ENCODE results near the gene VIPR2.

DNA sequence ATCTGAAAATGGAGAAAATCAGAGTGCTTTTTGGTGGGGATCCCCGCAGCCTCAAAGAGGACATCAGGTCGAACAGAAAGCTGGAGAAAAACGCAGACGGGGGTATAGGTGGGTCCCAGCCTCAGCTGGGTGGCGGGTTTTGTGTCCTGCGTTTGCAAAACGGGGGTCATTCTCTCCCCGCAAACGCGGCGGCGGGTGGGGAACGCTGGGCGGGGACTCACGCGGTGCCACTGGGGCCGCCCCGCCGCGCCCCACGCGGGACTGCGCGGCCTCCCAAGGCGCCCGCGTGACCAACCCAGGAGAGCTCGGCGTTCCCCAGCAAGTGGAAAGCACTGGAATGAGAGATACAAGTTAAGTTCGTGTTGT, 806 bp upstream of the VIPR2 start:
- no peak for TF ChIP-seq POLR2AphosphoS5 (IDR thresholded peaks at IDR 0.05; ENCODE audit: low read depth, low read length)
- TF ChIP-seq KDM5A (IDR thresholded peaks at IDR 0.05; ENCODE audit: borderline replicate concordance, low read length) = no peak
- no peak for TF ChIP-seq MAZ (IDR thresholded peaks at IDR 0.05; ENCODE audit: borderline replicate concordance, low read depth, low read length)
- no peak for TF ChIP-seq MAZ (CRISPR knock-in tag; IDR thresholded peaks at IDR 0.05; ENCODE audit: low read depth)
- TF ChIP-seq, protein P1, sequence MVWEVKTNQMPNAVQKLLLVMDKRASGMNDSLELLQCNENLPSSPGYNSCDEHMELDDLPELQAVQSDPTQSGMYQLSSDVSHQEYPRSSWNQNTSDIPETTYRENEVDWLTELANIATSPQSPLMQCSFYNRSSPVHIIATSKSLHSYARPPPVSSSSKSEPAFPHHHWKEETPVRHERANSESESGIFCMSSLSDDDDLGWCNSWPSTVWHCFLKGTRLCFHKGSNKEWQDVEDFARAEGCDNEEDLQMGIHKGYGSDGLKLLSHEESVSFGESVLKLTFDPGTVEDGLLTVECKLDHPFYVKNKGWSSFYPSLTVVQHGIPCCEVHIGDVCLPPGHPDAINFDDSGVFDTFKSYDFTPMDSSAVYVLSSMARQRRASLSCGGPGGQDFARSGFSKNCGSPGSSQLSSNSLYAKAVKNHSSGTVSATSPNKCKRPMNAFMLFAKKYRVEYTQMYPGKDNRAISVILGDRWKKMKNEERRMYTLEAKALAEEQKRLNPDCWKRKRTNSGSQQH (CRISPR knock-in tag; IDR thresholded peaks at IDR 0.05; ENCODE audit: low read depth) = no peak
